PC-3 (cell line): Measurements from ENCODE around the gene PRIMA1.
"Not testable (repeated sequence)": the region's sequence is repeated elsewhere in the genome, so short reads cannot be mapped to it uniquely, and the experiment has no call there.

ENCODE experiments used
- CTCF ChIP-seq: fragments of 300-600 bp; sonication (generic); conservative IDR thresholded peaks from 2 replicates; pipeline ENCODE4 v1.5.1; 2017; ENCODE audit warnings: antibody characterized with exemption, low read depth, mild to moderate bottlenecking, low read length
- EZH2 ChIP-seq: fragments of 300-600 bp; sonication (generic); IDR thresholded peaks from one replicate; pipeline ENCODE4 v1.6.1; 2017; ENCODE audit warnings: antibody characterized with exemption, mild to moderate bottlenecking, low read length; ENCODE audit not compliant: unreplicated experiment
- EZH2phosphoT487 ChIP-seq: fragments of 300-600 bp; sonication (generic); IDR thresholded peaks from 2 replicates; pipeline ENCODE4 v1.6.1; 2018; ENCODE audit warnings: mild to moderate bottlenecking, antibody characterized with exemption, low read length, borderline replicate concordance

GRCh38 chr14:93809491-93810420 lies 21.5 kb upstream of the PRIMA1 start:
- TF ChIP-seq CTCF, EZH2phosphoT487, EZH2: not testable (repeated sequence)
